ENCODE measurements around the gene PHF23.
A peak's percentile ranks its signal among the peaks of the same experiment; 100 is the strongest.

Gene PHF23

DNA sequence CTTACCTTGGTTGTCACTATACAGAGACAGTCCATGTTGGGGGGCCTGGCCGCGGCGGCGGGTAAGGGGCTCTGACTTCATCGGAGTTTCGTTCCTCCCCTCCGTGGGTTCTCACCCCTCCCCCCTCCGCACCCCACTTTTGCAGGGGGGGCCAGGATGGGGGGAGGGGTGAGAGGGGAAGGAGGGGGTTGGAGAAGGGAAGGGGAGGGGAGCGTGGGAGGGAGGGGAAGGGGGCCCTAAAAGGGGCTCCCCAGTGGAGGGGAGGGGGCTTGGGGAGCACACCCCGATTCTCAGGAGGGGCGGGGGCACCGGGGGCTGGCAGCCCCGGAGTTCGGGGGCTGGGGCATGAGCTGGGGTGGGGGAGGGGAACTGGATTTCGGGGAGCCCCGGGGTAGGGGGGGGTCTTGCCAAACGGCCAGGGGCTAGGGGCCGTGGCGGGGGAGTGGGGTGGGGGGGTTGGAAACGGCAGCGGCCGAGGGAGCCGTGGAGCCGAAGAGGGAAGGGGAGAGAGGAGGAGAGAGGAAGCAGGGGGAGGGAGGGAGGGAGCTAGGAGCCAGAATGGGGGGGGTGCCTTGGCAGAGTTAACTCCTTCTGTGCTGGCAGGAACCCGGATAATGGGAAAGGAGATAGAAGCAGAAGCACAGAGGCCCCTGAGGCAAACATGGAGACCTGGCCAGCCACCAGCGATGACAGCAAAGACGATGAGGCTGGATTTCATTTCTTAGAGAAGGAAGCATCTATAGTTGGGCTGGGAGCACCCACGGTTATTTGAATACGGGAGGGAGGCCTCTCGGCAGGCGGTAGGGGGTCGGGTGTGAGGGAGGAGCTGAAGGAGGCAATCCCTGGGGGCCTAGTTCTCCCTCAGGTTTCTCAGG lies 21.9 kb downstream of the PHF23 start:
- Histone ChIP-seq H2AFZ (ENCODE audit: low read depth, low read length) (peak overlapping the region; percentile 58), H3K36me3 (ENCODE audit: insufficient read depth, low read length) (peaks cover 18% of the 10 kb centered on the region), H3K9me3 (ENCODE audit: insufficient read depth, low read length, severe bottlenecking) (no peaks in the 10 kb centered on the region), H3K27me3 (ENCODE audit: insufficient read depth, low read length, poor library complexity) (no peaks in the 10 kb centered on the region), H3K27ac (ENCODE audit: low read length) (peak overlapping the region; percentile 57), H3K79me2 (ENCODE audit: insufficient read depth, low read length) (peaks cover 40% of the 10 kb centered on the region), H4K20me1 (ENCODE audit: insufficient read depth, low read length) (peaks cover 16% of the 10 kb centered on the region), H3K4me3 (ENCODE audit: low read depth in 1 of 2, low read length in 2 of 2) (peak overlapping the region; percentile 18 to 54; a peak in 3 of 4 replicates), H3K4me1 (ENCODE audit: insufficient read depth, low read length) (peaks cover 83% of the 10 kb centered on the region), H3K9ac (ENCODE audit: low read depth, low read length) (peak overlapping the region; percentile 57), H3K4me2 (ENCODE audit: insufficient read depth, low read length) (peak overlapping the region; percentile 71)
- no peak for TF ChIP-seq EZH2 (IDR thresholded peaks at IDR 0.05; ENCODE audit: borderline replicate concordance, low read depth, low read length, severe bottlenecking)
- TF ChIP-seq, protein P1, sequence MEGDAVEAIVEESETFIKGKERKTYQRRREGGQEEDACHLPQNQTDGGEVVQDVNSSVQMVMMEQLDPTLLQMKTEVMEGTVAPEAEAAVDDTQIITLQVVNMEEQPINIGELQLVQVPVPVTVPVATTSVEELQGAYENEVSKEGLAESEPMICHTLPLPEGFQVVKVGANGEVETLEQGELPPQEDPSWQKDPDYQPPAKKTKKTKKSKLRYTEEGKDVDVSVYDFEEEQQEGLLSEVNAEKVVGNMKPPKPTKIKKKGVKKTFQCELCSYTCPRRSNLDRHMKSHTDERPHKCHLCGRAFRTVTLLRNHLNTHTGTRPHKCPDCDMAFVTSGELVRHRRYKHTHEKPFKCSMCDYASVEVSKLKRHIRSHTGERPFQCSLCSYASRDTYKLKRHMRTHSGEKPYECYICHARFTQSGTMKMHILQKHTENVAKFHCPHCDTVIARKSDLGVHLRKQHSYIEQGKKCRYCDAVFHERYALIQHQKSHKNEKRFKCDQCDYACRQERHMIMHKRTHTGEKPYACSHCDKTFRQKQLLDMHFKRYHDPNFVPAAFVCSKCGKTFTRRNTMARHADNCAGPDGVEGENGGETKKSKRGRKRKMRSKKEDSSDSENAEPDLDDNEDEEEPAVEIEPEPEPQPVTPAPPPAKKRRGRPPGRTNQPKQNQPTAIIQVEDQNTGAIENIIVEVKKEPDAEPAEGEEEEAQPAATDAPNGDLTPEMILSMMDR (IDR thresholded peaks at IDR 0.05; ENCODE audit: borderline replicate concordance, extremely low read depth, low read length, poor library complexity, severe bottlenecking), result no peak
- peak; percentile 47 for DNase-seq
- no peak for ATAC-seq (ENCODE audit: insufficient read depth, low read depth)

- peak overlapping the region; percentile 57 for H3K9ac ChIP-seq (ENCODE audit: low read depth, low read length)
- H3K27ac ChIP-seq (ENCODE audit: low read length), result peak overlapping the region; percentile 57
- H3K79me2 ChIP-seq (ENCODE audit: insufficient read depth, low read length), result peaks cover 41% of the 10 kb centered on the region
- no peak for DNase-seq
- H4K20me1 ChIP-seq (ENCODE audit: insufficient read depth, low read length), result peaks cover 10% of the 10 kb centered on the region; the same call in 1 of the 2 replicates
- no peak overlapping the region for H2AFZ ChIP-seq (ENCODE audit: low read depth, low read length)
- H3K36me3 ChIP-seq (ENCODE audit: insufficient read depth, low read length), result peaks cover 9% of the 10 kb centered on the region; the same call in 1 of the 2 replicates
- TF ChIP-seq, protein P1 (IDR thresholded peaks at IDR 0.05; ENCODE audit: borderline replicate concordance, extremely low read depth, low read length, poor library complexity, severe bottlenecking), result no peak
- no peak for TF ChIP-seq EZH2 (IDR thresholded peaks at IDR 0.05; ENCODE audit: borderline replicate concordance, low read depth, low read length, severe bottlenecking)
- H3K4me2 ChIP-seq (ENCODE audit: insufficient read depth, low read length), result peak overlapping the region; percentile 71
- peaks cover 75% of the 10 kb centered on the region for H3K4me1 ChIP-seq (ENCODE audit: insufficient read depth, low read length)
- ATAC-seq (ENCODE audit: insufficient read depth, low read depth), result no peak
- peak overlapping the region; percentile 18 to 54; a peak in 3 of 4 replicates for H3K4me3 ChIP-seq (ENCODE audit: low read depth in 1 of 2, low read length in 2 of 2)
- no peaks in the 10 kb centered on the region for H3K9me3 ChIP-seq (ENCODE audit: insufficient read depth, low read length, severe bottlenecking)
- no peaks in the 10 kb centered on the region for H3K27me3 ChIP-seq (ENCODE audit: insufficient read depth, low read length, poor library complexity)
These were observed 22.8 kb downstream of the PHF23 start for GRCh38 chr17:7216242-7217112.

- H3K9me3 ChIP-seq (ENCODE audit: insufficient read depth, low read length, severe bottlenecking), result no peaks in the 10 kb centered on the region
- peak overlapping the region in 1 of 2 experiments; percentile 56; a peak in 1 of 4 replicates for H3K4me3 ChIP-seq (ENCODE audit: low read depth in 1 of 2, low read length in 2 of 2)
- peak overlapping the region; percentile 57 for H3K9ac ChIP-seq (ENCODE audit: low read depth, low read length)
- H2AFZ ChIP-seq (ENCODE audit: low read depth, low read length), result no peak overlapping the region
- H3K4me2 ChIP-seq (ENCODE audit: insufficient read depth, low read length), result peak overlapping the region; percentile 71
- peaks cover 67% of the 10 kb centered on the region for H3K4me1 ChIP-seq (ENCODE audit: insufficient read depth, low read length)
- no peaks in the 10 kb centered on the region for H3K27me3 ChIP-seq (ENCODE audit: insufficient read depth, low read length, poor library complexity)
- peak overlapping the region; percentile 68 for H3K27ac ChIP-seq (ENCODE audit: low read length)
- peaks cover 2% of the 10 kb centered on the region; the same call in 1 of the 2 replicates for H3K36me3 ChIP-seq (ENCODE audit: insufficient read depth, low read length)
- TF ChIP-seq EZH2 (IDR thresholded peaks at IDR 0.05; ENCODE audit: borderline replicate concordance, low read depth, low read length, severe bottlenecking), result no peak
- TF ChIP-seq, protein P1 (IDR thresholded peaks at IDR 0.05; ENCODE audit: borderline replicate concordance, extremely low read depth, low read length, poor library complexity, severe bottlenecking), result no peak
- peaks cover 33% of the 10 kb centered on the region for H3K79me2 ChIP-seq (ENCODE audit: insufficient read depth, low read length)
- peak; percentile 54 for DNase-seq
- ATAC-seq (ENCODE audit: insufficient read depth, low read depth), result no peak
- peaks cover 2% of the 10 kb centered on the region; the same call in 1 of the 2 replicates for H4K20me1 ChIP-seq (ENCODE audit: insufficient read depth, low read length)
These were observed 23.5 kb downstream of the PHF23 start for GRCh38 chr17:7215652-7216180.

Data from DND-41 (cell line).